ENCODE results near the gene MINDY4B.

GRCh38 chr3:150840802-150841515, 64.3 kb downstream of the MINDY4B start:
- TF ChIP-seq MAX (IDR thresholded peaks at IDR 0.05; ENCODE audit: low read depth, low read length) (no peak), HDAC2 (IDR thresholded peaks at IDR 0.05) (no peak), LARP7 (IDR thresholded peaks at IDR 0.05) (no peak), EP300 (IDR thresholded peaks at IDR 0.05; ENCODE audit: borderline replicate concordance in 1 of 2, control insufficient read depth in 1 of 2, low read depth in 2 of 2, low read length in 2 of 2) (no peak), E2F4 (IDR thresholded peaks at IDR 0.05; ENCODE audit: low read depth, low read length) (no peak), RAD21 (IDR thresholded peaks at IDR 0.05; ENCODE audit: insufficient read depth, low read depth, low read length) (no peak), ZZZ3 (IDR thresholded peaks at IDR 0.05; ENCODE audit: control insufficient read depth, insufficient read length, low read depth) (no peak)

All from GM12878 (cell line).